GM19023 (cell line): ENCODE data around the gene CDK13.

Experiments
- ATAC-seq: cut with Tn5 transposase; IDR thresholded peaks from one replicate; pipeline ENCODE4 v1.9.1; 2021; ENCODE audit warnings: mild to moderate bottlenecking, moderate library complexity; ENCODE audit not compliant: unreplicated experiment

Gene CDK13

GRCh38 chr7:39948956-39949928, 814 bp upstream of the CDK13 start:
- ATAC-seq: peak; percentile 62

- ATAC-seq: no peak
These were observed 593 bp downstream of the CDK13 start for GRCh38 chr7:39950473-39951225.

- peak; percentile 27 for ATAC-seq
These were observed 1.5 kb downstream of the CDK13 start for GRCh38 chr7:39951226-39952194.

- no peak for ATAC-seq
These were observed 2.3 kb downstream of the CDK13 start for GRCh38 chr7:39952374-39952773.

- ATAC-seq: no peak
These were observed 2.7 kb downstream of the CDK13 start for GRCh38 chr7:39952803-39953202.

- no peak for ATAC-seq
These were observed 4.6 kb downstream of the CDK13 start for GRCh38 chr7:39954694-39955093.

- ATAC-seq: no peak
These were observed 8.0 kb downstream of the CDK13 start for GRCh38 chr7:39958038-39958437.

- no peak for ATAC-seq
These were observed 17.5 kb downstream of the CDK13 start for GRCh38 chr7:39967406-39968161.

- ATAC-seq: no peak
These were observed 19.4 kb downstream of the CDK13 start for GRCh38 chr7:39969431-39969830.

GRCh38 chr7:39971924-39972323, 21.9 kb downstream of the CDK13 start:
- ATAC-seq: no peak

- ATAC-seq: no peak
These were observed 23.7 kb downstream of the CDK13 start for GRCh38 chr7:39973801-39974200.

GRCh38 chr7:39978230-39978934, 28.3 kb downstream of the CDK13 start:
- ATAC-seq: no peak

GRCh38 chr7:39979406-39980073, 29.5 kb downstream of the CDK13 start:
- no peak for ATAC-seq

- no peak for ATAC-seq
These were observed 35.4 kb downstream of the CDK13 start for GRCh38 chr7:39985398-39985918.

- ATAC-seq: no peak
These were observed 37.7 kb downstream of the CDK13 start for GRCh38 chr7:39987641-39988347.

- no peak for ATAC-seq
These were observed 50.8 kb downstream of the CDK13 start for GRCh38 chr7:40000734-40001315.

- no peak for ATAC-seq
These were observed 51.6 kb downstream of the CDK13 start for GRCh38 chr7:40001649-40002048.

- ATAC-seq: no peak
These were observed 53.5 kb downstream of the CDK13 start for GRCh38 chr7:40003597-40003996.
